AG04450 (cell line): ENCODE measurements around the gene FILIP1. TPM values are rescaled to one million over a fixed set of nuclear protein-coding genes. Genes with fewer than 3 reads are reported as not detected.

Experiments used
- CTCF ChIA-PET: fragments of 300-600, 350-600 bp; formaldehyde crosslinking; extraction: SDS; loops from one replicate; lab custom pipeline; 2022; ENCODE audit warnings: antibody characterized with exemption, inconsistent platforms; lab: Charles Lee
- POLR2A ChIA-PET: fragments of 350-600 bp; formaldehyde crosslinking; extraction: SDS; loops from one replicate; lab custom pipeline; 2021; ENCODE audit warnings: antibody characterized with exemption, inconsistent platforms; lab: Yijun Ruan, JAX
- DNase-seq: peaks from one replicate; pipeline ENCODE4 v3.0.0-alpha.2; 2011; ENCODE audit warnings: low read depth, low spot score
- H3K27ac ChIP-seq: one replicate; pipeline ENCODE4 v1.5.1; 2012; ENCODE audit warnings: low read depth, low read length, control low read depth
- H3K27me3 ChIP-seq: one replicate; pipeline ENCODE4 v1.6.0; 2012; ENCODE audit warnings: low read length; ENCODE audit not compliant: control insufficient read depth, insufficient read depth
- H3K4me3 ChIP-seq: 2 replicates; pipeline ENCODE4 v1.5.1; 2011; ENCODE audit warnings: mild to moderate bottlenecking, low read depth, low read length, control low read depth
- H3K9me3 ChIP-seq: 2 replicates; pipeline ENCODE4 v1.5.1; 2012; ENCODE audit warnings: low read length; ENCODE audit not compliant: control insufficient read depth, insufficient read depth
- polyA plus RNA-seq: library from polyadenylated mRNA; depleted of rRNA; stranded (reverse); fragments of >200 nt; gene quantifications from 2 replicates; pipeline ENCODE4 v1.2.3, GENCODE V29; 2011
- TF ChIP-seq, protein P1 (sequence below): IDR thresholded peaks from 2 replicates; pipeline ENCODE4 v1.5.1; 2011; ENCODE audit warnings: low read depth, low read length, control low read depth, inconsistent platforms

Gene FILIP1
- polyA plus RNA-seq, 1 experiment, result 0.12 TPM

DNA sequence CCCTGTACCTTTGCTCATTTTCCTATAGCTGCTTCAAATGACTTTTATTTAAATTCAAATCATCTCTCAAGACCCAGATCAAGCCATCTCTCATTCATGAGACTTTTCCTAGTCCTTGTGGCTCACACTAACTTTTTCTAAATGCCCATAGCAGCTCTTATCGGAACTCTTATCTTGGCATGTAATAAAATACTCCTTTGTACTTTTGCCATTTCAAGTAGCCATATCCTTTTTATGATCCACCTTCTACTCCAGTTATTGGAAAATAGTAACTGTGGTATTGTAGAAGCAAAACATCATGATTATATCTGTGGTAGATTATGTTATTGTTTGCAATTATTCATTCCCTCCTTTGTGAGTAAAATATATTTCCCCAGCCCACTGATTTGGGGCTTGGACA, 37.6 kb upstream of the FILIP1 start:
- no peak overlapping the region for H3K27ac ChIP-seq
- TF ChIP-seq, protein P1, sequence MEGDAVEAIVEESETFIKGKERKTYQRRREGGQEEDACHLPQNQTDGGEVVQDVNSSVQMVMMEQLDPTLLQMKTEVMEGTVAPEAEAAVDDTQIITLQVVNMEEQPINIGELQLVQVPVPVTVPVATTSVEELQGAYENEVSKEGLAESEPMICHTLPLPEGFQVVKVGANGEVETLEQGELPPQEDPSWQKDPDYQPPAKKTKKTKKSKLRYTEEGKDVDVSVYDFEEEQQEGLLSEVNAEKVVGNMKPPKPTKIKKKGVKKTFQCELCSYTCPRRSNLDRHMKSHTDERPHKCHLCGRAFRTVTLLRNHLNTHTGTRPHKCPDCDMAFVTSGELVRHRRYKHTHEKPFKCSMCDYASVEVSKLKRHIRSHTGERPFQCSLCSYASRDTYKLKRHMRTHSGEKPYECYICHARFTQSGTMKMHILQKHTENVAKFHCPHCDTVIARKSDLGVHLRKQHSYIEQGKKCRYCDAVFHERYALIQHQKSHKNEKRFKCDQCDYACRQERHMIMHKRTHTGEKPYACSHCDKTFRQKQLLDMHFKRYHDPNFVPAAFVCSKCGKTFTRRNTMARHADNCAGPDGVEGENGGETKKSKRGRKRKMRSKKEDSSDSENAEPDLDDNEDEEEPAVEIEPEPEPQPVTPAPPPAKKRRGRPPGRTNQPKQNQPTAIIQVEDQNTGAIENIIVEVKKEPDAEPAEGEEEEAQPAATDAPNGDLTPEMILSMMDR, result no peak
- POLR2A ChIA-PET, result no interaction called here
- DNase-seq, result no peak
- H3K27me3 ChIP-seq, result no peaks in the 10 kb centered on the region
- no peak overlapping the region for H3K4me3 ChIP-seq
- H3K9me3 ChIP-seq, result no peaks in the 10 kb centered on the region
- CTCF ChIA-PET, result no interaction called here

DNA sequence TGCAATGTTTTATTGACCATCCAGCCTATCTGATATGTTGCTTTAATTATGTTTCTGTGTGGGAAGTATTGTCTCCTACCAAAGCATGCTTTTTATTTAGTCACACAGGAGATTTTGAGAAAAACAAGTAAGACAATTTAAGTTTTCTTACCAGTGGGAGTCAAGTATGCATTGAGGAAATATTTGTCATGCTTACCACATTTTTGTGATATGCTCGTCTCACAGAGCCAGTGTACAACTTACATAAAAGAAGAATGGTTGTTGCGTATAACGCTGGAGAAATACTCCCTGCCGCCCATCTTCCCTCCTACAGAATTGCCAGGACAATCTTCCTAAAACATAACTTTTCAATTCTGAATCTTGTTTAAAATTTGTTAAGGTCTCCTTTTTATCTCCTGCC, 37.1 kb upstream of the FILIP1 start:
- POLR2A ChIA-PET, result no interaction called here
- DNase-seq, result no peak

DNA sequence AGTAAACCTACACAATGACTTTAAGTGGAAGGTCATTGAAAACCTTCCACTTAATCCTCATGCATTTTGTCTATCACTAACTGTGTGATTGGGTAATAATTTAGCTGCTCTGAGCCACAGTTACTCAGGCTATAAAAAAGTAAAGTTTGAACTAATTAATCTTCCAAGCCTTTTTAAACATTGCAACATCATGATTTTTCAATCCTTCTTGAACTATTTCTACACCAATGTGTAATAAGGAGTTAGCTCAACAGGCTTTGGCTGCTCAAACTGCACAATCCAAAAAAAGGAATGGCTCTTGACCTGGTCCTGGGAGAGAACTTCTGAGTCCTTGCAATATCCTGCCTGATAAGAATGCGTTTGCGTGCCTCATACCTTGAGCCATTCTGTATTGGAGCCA, 34.8 kb upstream of the FILIP1 start:
- H3K4me3 ChIP-seq, result no peak overlapping the region
- ChIA-PET CTCF (interaction anchor here (0.5 to 4.2 kb wide), 7 partner anchors 18 to 261 kb away, joined by 3 to 74 read pairs (median 18); no protein-coding TSS in a partner anchor), POLR2A (no interaction called here)
- TF ChIP-seq, protein P1, result no peak
- no peaks in the 10 kb centered on the region for H3K27me3 ChIP-seq
- DNase-seq, result no peak
- H3K27ac ChIP-seq, result no peak overlapping the region
- H3K9me3 ChIP-seq, result no peaks in the 10 kb centered on the region

More for the DNA sequence above, 37.1 kb upstream of the FILIP1 start:
- no peak overlapping the region for H3K4me3 ChIP-seq
- no peaks in the 10 kb centered on the region for H3K27me3 ChIP-seq
- TF ChIP-seq, protein P1, result no peak
- H3K9me3 ChIP-seq, result no peaks in the 10 kb centered on the region
- CTCF ChIA-PET, result no interaction called here
- no peak overlapping the region for H3K27ac ChIP-seq

DNA sequence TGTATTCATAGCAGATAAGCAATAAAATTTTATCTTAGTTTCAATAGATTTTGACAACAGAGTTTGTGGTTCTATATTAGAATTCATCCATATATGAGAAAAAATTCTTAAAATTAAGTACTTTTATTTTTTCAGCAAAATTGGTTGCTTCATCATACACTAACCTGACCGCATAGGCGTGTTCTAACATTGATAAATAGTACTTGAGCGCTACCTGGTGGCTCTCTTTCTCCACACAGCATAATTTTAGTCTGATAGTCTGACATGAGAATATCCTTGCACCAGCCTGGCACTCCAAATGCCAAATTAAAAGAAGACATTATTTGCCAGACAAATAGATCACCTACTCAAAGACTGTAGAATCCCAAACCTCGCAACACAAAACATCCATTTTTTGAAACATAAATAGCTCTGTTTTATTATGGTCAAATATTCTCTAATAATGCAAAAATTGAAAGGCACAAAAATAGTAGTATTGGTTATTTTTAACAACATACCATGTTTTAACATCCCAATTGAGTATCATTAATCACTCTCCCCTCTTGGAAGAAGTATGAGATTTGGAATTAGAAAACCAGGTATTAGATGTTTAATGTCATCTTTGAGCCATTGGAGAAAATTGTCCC, 33.0 kb upstream of the FILIP1 start:
- Histone ChIP-seq H3K9me3 (no peaks in the 10 kb centered on the region), H3K4me3 (no peak overlapping the region), H3K27ac (no peak overlapping the region), H3K27me3 (no peaks in the 10 kb centered on the region)
- TF ChIP-seq, protein P1, result peak; percentile 75
- DNase-seq, result peak; percentile 34
- CTCF ChIA-PET, result interaction anchor here (0.6 to 4.2 kb wide), 34 partner anchors 13 to 317 kb away, joined by 3 to 74 read pairs (median 6); partner anchors contain the start of gene COX7A2
- POLR2A ChIA-PET, result no interaction called here

DNA sequence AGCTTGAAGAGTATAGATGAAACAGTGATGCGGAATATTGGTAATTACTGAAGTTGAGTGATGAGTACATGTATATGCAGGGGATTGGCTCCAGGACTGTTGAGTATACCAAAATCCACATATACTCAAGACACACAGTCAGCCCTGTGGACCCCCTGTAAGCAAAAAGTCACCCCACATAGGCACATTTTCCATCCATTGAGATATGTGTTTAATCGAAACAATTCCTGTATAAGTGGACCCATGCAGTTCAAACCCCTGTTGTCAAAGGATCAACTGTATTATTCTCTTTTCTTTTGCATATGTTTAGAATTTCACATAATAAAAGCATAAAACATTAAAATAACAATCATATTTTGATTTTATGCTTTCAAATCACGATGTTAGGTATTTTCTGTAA, 32.1 kb upstream of the FILIP1 start:
- H3K4me3 ChIP-seq, result no peak overlapping the region
- CTCF ChIA-PET, result interaction anchor here (1.2 to 4.0 kb wide), 4 partner anchors 37 to 259 kb away, joined by 3 to 28 read pairs (median 19); no protein-coding TSS in a partner anchor
- H3K9me3 ChIP-seq, result no peaks in the 10 kb centered on the region
- DNase-seq, result no peak
- H3K27ac ChIP-seq, result no peak overlapping the region
- TF ChIP-seq, protein P1, result no peak
- POLR2A ChIA-PET, result no interaction called here
- H3K27me3 ChIP-seq, result no peaks in the 10 kb centered on the region
